ENCODE measurements around the gene UBE2D2.
"Not testable (repeated sequence)": the region's sequence is repeated elsewhere in the genome, so short reads cannot be mapped to it uniquely, and the experiment has no call there.

Gene UBE2D2

GRCh38 chr5:139611703-139612584, 50.8 kb downstream of the UBE2D2 start:
- no peaks in the 10 kb centered on the region for H3K9me3 ChIP-seq (ENCODE audit: low read depth, low read length)
- no peak for DNase-seq (ENCODE audit: low read depth, low spot score)
- H3K27ac ChIP-seq, result no peak overlapping the region
- no peak overlapping the region for H3K4me3 ChIP-seq
- no peak for TF ChIP-seq FOXP2 (optimal IDR thresholded peaks at IDR 0.05; ENCODE audit: control extremely low read depth, extremely low read length, insufficient read depth)
- TF ChIP-seq POLR2AphosphoS5 (IDR thresholded peaks at IDR 0.05; ENCODE audit: borderline replicate concordance, low read depth, low read length), result no peak
- TF ChIP-seq EZH2 (IDR thresholded peaks at IDR 0.05), result no peak
- peaks cover 26% of the 10 kb centered on the region for H3K36me3 ChIP-seq (ENCODE audit: insufficient read depth, low read length)
- H3K9ac ChIP-seq (ENCODE audit: insufficient read length), result no peak overlapping the region

GRCh38 chr5:139619861-139620260, 58.7 kb downstream of the UBE2D2 start:
- no peak for DNase-seq (ENCODE audit: low read depth, low spot score)
- Histone ChIP-seq H3K9me3 (ENCODE audit: low read depth, low read length) (no peaks in the 10 kb centered on the region), H3K27ac (no peak overlapping the region), H3K9ac (ENCODE audit: insufficient read length) (no peak overlapping the region), H3K4me3 (no peak overlapping the region), H3K36me3 (ENCODE audit: insufficient read depth, low read length) (peaks cover 47% of the 10 kb centered on the region)
- TF ChIP-seq FOXP2 (optimal IDR thresholded peaks at IDR 0.05; ENCODE audit: control extremely low read depth, extremely low read length, insufficient read depth) (no peak), POLR2AphosphoS5 (IDR thresholded peaks at IDR 0.05; ENCODE audit: borderline replicate concordance, low read depth, low read length) (no peak), EZH2 (IDR thresholded peaks at IDR 0.05) (no peak)

GRCh38 chr5:139625398-139625797, 64.3 kb downstream of the UBE2D2 start:
- not testable (repeated sequence) for H3K9ac ChIP-seq (ENCODE audit: insufficient read length)
- H3K36me3 ChIP-seq (ENCODE audit: insufficient read depth, low read length), result peaks cover 60% of the 10 kb centered on the region

GRCh38 chr5:139630855-139631254, 69.7 kb downstream of the UBE2D2 start:
- no peak for DNase-seq (ENCODE audit: low read depth, low spot score)
- no peak overlapping the region for H3K4me3 ChIP-seq
- H3K27ac ChIP-seq, result no peak overlapping the region
- TF ChIP-seq FOXP2 (optimal IDR thresholded peaks at IDR 0.05; ENCODE audit: control extremely low read depth, extremely low read length, insufficient read depth), result no peak
- TF ChIP-seq POLR2AphosphoS5 (IDR thresholded peaks at IDR 0.05; ENCODE audit: borderline replicate concordance, low read depth, low read length), result no peak
- no peak for TF ChIP-seq EZH2 (IDR thresholded peaks at IDR 0.05)
- no peak overlapping the region for H3K9ac ChIP-seq (ENCODE audit: insufficient read length)
- H3K9me3 ChIP-seq (ENCODE audit: low read depth, low read length), result no peaks in the 10 kb centered on the region
- peaks cover 26% of the 10 kb centered on the region for H3K36me3 ChIP-seq (ENCODE audit: insufficient read depth, low read length)

More at GRCh38 chr5:139625398-139625797, 64.3 kb downstream of the UBE2D2 start:
- not testable (repeated sequence) for H3K4me3 ChIP-seq; DNase-seq (ENCODE audit: low read depth, low spot score); H3K9me3 ChIP-seq (ENCODE audit: low read depth, low read length); H3K27ac ChIP-seq

- H3K9ac ChIP-seq (ENCODE audit: insufficient read length), result no peak overlapping the region
- no peak for DNase-seq (ENCODE audit: low read depth, low spot score)
- no peak overlapping the region for H3K4me3 ChIP-seq
- H3K36me3 ChIP-seq (ENCODE audit: insufficient read depth, low read length), result peaks cover 18% of the 10 kb centered on the region
- 0 out of 2 replicates have a peak overlapping the region, but pooled peaks have one; percentile 14 for H3K27ac ChIP-seq
- TF ChIP-seq EZH2 (IDR thresholded peaks at IDR 0.05) (no peak), FOXP2 (optimal IDR thresholded peaks at IDR 0.05; ENCODE audit: control extremely low read depth, extremely low read length, insufficient read depth) (no peak), POLR2AphosphoS5 (IDR thresholded peaks at IDR 0.05; ENCODE audit: borderline replicate concordance, low read depth, low read length) (no peak)
- H3K9me3 ChIP-seq (ENCODE audit: low read depth, low read length), result no peaks in the 10 kb centered on the region
Observed at GRCh38 chr5:139631520-139632165, 70.5 kb downstream of the UBE2D2 start.

- no peak for DNase-seq (ENCODE audit: low read depth, low spot score)
- Histone ChIP-seq H3K9ac (ENCODE audit: insufficient read length) (no peak overlapping the region), H3K9me3 (ENCODE audit: low read depth, low read length) (no peaks in the 10 kb centered on the region), H3K27ac (no peak overlapping the region), H3K36me3 (ENCODE audit: insufficient read depth, low read length) (peaks cover under 1% of the 10 kb centered on the region; the same call in 1 of the 2 replicates), H3K4me3 (no peak overlapping the region)
- no peak for TF ChIP-seq EZH2 (IDR thresholded peaks at IDR 0.05)
- peak; percentile 21; the same call in 1 of the 2 replicates for TF ChIP-seq POLR2AphosphoS5 (IDR thresholded peaks at IDR 0.05; ENCODE audit: borderline replicate concordance, low read depth, low read length)
Observed at GRCh38 chr5:139633295-139634027, 72.3 kb downstream of the UBE2D2 start.

GRCh38 chr5:139634028-139634325, 72.8 kb downstream of the UBE2D2 start:
- Histone ChIP-seq H3K9me3 (ENCODE audit: low read depth, low read length) (no peaks in the 10 kb centered on the region), H3K4me3 (no peak overlapping the region), H3K36me3 (ENCODE audit: insufficient read depth, low read length) (no peaks in the 10 kb centered on the region; the same call in 1 of the 2 replicates), H3K9ac (ENCODE audit: insufficient read length) (no peak overlapping the region), H3K27ac (no peak overlapping the region)
- no peak for DNase-seq (ENCODE audit: low read depth, low spot score)
- no peak for TF ChIP-seq FOXP2 (optimal IDR thresholded peaks at IDR 0.05; ENCODE audit: control extremely low read depth, extremely low read length, insufficient read depth)
- TF ChIP-seq EZH2 (IDR thresholded peaks at IDR 0.05), result no peak

GRCh38 chr5:139634541-139634940, 73.4 kb downstream of the UBE2D2 start:
- no peak for DNase-seq (ENCODE audit: low read depth, low spot score)
- no peak overlapping the region for H3K9ac ChIP-seq (ENCODE audit: insufficient read length)

More at GRCh38 chr5:139634541-139634940, 73.4 kb downstream of the UBE2D2 start:
- Histone ChIP-seq H3K9me3 (ENCODE audit: low read depth, low read length) (no peaks in the 10 kb centered on the region), H3K4me3 (no peak overlapping the region), H3K27ac (no peak overlapping the region), H3K36me3 (ENCODE audit: insufficient read depth, low read length) (no peaks in the 10 kb centered on the region; the same call in 1 of the 2 replicates)
- TF ChIP-seq FOXP2 (optimal IDR thresholded peaks at IDR 0.05; ENCODE audit: control extremely low read depth, extremely low read length, insufficient read depth) (no peak), EZH2 (IDR thresholded peaks at IDR 0.05) (no peak), POLR2AphosphoS5 (IDR thresholded peaks at IDR 0.05; ENCODE audit: borderline replicate concordance, low read depth, low read length) (no peak)

All from SK-N-MC (cell line).